Neural cell (in vitro differentiated cells): ENCODE data around the gene ACP6.

Experiments
- EZH2 ChIP-seq: fragments of 200-600, 300-800 bp; shearing (Covaris generic), sonication (generic); IDR thresholded peaks from 2 replicates; pipeline ENCODE4 v1.6.1; 2014; ENCODE audit warnings: antibody characterized with exemption, low read length, borderline replicate concordance, mild to moderate bottlenecking; ENCODE audit not compliant: insufficient read depth, poor library complexity, severe bottlenecking
- TF ChIP-seq, protein P1 (sequence below): fragments of 450-650 bp; IDR thresholded peaks from 2 replicates; pipeline ENCODE4 v1.5.1; 2014; ENCODE audit warnings: antibody characterized with exemption, mild to moderate bottlenecking, moderate library complexity; ENCODE audit not compliant: poor library complexity, severe bottlenecking

DNA sequence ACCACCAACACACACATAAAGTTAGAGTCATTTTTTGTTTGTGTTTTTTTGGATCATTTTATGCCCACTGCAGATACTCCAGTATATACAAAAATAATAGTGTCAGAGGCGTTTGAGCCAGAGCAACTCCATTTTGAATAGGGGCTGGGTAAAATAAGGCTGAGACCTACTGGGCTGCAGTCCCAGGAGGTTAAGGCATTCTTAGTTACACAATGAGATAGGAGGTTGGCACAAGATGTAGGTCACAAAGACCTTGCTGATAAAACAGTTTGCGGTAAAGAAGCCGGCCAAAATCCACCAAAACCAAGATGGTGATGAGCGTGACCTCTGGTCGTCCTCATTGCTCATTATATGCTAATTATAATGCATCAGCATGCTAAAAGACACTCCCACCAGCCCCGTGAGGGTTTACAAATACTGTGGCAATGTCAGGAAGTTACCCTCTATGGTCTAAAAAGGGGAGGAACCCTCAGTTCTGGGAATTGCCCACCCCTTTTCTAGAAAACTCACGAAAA is 49.4 kb upstream of the ACP6 start:
- TF ChIP-seq EZH2, result no peak
- TF ChIP-seq, protein P1, sequence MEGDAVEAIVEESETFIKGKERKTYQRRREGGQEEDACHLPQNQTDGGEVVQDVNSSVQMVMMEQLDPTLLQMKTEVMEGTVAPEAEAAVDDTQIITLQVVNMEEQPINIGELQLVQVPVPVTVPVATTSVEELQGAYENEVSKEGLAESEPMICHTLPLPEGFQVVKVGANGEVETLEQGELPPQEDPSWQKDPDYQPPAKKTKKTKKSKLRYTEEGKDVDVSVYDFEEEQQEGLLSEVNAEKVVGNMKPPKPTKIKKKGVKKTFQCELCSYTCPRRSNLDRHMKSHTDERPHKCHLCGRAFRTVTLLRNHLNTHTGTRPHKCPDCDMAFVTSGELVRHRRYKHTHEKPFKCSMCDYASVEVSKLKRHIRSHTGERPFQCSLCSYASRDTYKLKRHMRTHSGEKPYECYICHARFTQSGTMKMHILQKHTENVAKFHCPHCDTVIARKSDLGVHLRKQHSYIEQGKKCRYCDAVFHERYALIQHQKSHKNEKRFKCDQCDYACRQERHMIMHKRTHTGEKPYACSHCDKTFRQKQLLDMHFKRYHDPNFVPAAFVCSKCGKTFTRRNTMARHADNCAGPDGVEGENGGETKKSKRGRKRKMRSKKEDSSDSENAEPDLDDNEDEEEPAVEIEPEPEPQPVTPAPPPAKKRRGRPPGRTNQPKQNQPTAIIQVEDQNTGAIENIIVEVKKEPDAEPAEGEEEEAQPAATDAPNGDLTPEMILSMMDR, result no peak
